Activated naive CD8-positive, alpha-beta T cell (primary cell): Measurements from ENCODE around the gene PIK3IP1.
"Not testable (repeated sequence)": the region's sequence is repeated elsewhere in the genome, so short reads cannot be mapped to it uniquely, and the experiment has no call there.

Experiments
- H3K27ac Mint-ChIP-seq: one replicate; pipeline ENCODE4 v1.8.0; 2021; ENCODE audit warnings: mixed read lengths
- H3K27me3 Mint-ChIP-seq: one replicate; pipeline ENCODE4 v1.8.0; 2021; ENCODE audit warnings: mixed read lengths
- H3K36me3 Mint-ChIP-seq: one replicate; pipeline ENCODE4 v1.8.0; 2021; ENCODE audit warnings: mixed read lengths
- H3K4me1 Mint-ChIP-seq: one replicate; pipeline ENCODE4 v1.8.0; 2021; ENCODE audit warnings: low read depth, mixed read lengths
- H3K4me3 Mint-ChIP-seq: one replicate; pipeline ENCODE4 v1.8.0; 2021; ENCODE audit warnings: mild to moderate bottlenecking, mixed read lengths
- H3K9me3 Mint-ChIP-seq: one replicate; pipeline ENCODE4 v1.8.0; 2021; ENCODE audit warnings: low read depth, mixed read lengths

Gene PIK3IP1

DNA sequence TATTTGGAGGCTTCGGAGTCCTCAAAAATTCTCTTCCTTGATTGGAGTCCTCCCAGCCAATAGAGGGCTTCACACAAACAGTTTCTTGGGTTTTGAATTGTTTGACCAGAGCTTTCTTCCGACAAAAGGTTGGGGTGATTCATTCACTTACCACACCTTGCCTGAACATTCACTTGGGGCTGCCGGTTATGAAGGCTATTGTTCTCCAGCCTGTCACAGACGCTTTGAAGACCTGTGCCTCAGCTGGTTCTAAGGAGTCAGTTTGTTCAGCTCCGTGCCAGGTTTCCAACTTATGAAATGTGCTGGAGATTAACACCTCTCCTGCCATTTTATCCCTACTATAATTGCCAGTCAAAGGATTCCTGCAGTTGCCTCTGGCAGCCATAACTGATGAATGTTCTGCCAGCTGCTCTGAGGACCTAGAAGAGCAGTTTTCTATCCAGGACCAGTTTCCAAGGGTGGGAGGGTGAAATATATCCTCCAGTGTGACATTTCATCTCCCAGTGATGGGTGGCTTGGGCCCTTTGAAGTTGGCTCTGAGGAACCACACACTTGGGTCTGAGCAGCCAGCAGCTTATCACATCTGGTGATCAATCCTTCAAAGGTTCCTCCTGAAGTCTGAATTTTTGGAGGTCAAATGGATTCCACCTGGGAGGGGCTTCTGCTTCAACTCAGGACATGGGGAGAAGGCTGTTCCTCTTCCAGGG, 48.8 kb downstream of the PIK3IP1 start:
- Mint-ChIP-seq H3K36me3 (peaks cover 2% of the 10 kb centered on the region), H3K27me3 (no peaks in the 10 kb centered on the region), H3K27ac (no peak overlapping the region), H3K4me3 (no peak overlapping the region), H3K4me1 (peaks cover 20% of the 10 kb centered on the region), H3K9me3 (no peaks in the 10 kb centered on the region)

DNA sequence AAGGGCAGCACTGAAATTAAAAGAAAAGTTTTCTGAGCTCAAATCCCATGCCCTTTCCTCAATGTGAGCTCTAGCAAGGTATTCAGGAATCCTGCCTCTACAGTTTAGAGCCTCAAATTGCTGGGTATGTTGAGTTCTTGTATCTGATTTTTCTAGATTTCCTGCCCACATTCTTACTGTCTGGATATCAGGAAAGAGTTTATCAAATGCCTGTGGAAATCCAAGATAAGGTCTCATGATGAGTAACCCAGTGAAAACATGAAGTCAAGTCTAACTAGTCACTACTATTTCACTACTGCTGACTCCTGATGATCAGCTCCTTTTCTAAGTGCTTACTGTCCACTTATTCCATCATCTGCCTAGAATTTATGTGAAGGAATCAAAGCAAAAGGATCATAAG, 50.4 kb downstream of the PIK3IP1 start:
- Mint-ChIP-seq H3K36me3 (peaks cover 2% of the 10 kb centered on the region), H3K27ac (no peak overlapping the region), H3K27me3 (no peaks in the 10 kb centered on the region), H3K4me1 (peaks cover 11% of the 10 kb centered on the region), H3K4me3 (no peak overlapping the region), H3K9me3 (no peaks in the 10 kb centered on the region)

DNA sequence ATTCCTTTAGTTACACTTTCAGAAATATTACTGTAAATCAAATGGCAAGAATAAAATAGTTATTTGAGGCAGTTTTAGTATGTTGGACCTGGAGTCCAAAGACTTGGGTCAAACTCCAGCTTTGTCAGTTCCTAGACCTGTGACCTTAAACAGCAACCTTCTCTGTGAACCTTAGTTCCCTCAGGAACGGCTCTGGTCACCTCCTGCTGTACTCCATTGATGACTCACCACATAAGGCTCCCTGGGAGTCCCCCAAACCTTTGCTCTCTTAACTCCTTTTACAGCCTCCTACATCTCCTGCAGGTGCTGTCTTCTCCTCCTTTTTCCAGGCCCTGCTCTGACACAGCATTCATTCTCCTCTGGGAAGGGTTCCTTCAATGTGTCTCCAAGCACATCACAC, 51.1 kb downstream of the PIK3IP1 start:
- Mint-ChIP-seq H3K4me1 (peaks cover 8% of the 10 kb centered on the region), H3K36me3 (peaks cover 2% of the 10 kb centered on the region), H3K27me3 (no peaks in the 10 kb centered on the region), H3K9me3 (no peaks in the 10 kb centered on the region), H3K4me3 (no peak overlapping the region), H3K27ac (no peak overlapping the region)

DNA sequence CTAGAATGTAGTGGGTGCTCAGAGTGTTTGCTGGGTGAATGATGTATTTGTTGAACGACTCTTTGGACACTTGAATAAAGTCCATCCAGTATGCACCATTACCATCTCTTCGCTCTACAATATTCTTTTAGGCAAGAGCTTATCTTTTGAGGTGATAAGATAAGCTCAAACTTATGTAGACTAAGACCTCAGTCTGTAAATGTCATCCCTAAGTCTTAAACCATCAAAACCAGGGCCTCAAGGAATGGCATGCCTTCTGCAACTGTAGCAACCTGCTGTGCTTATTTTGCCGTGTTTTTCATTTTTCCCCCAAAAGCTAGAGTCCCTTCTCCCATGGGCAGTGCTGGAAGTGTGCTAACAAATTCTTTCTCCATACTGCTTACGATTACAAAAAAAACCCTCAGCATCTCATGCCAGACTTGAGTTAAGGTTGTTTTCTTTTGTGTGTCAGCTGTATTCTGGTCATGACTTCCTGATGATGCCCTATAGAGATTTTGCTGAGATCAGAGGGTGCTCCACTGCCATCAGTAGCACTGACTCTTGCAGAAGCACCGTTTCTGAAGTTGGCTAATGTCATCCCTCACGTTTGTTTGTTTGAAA, 52.4 kb downstream of the PIK3IP1 start:
- no peaks in the 10 kb centered on the region for H3K27me3 Mint-ChIP-seq

DNA sequence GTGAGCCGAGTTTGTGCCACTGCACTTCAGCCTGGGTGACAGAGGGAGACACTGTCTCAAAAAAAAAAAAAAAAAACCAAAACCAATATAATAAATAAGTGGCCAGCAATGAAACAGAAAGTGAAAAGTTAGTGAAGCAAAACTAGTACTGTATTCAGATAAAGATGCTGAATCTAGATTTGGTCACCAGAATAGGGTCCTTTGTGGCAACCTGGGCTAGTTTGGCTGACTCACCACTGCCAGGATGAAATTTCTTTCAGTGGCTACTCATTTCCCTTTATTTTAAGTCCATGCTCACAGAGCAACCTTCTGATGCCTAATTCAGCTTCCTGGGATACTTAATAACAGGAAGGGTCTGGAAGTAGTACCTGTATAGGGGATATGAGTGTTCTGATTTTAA, 54.2 kb downstream of the PIK3IP1 start:
- Mint-ChIP-seq H3K36me3 (peaks cover 8% of the 10 kb centered on the region), H3K4me1 (peaks cover 7% of the 10 kb centered on the region), H3K27ac (no peak overlapping the region), H3K4me3 (no peak overlapping the region), H3K27me3 (no peaks in the 10 kb centered on the region), H3K9me3 (no peaks in the 10 kb centered on the region)

More for the DNA sequence above, 52.4 kb downstream of the PIK3IP1 start:
- Mint-ChIP-seq H3K36me3 (peaks cover 2% of the 10 kb centered on the region), H3K4me1 (peaks cover 8% of the 10 kb centered on the region), H3K27ac (no peak overlapping the region), H3K9me3 (no peaks in the 10 kb centered on the region), H3K4me3 (no peak overlapping the region)

DNA sequence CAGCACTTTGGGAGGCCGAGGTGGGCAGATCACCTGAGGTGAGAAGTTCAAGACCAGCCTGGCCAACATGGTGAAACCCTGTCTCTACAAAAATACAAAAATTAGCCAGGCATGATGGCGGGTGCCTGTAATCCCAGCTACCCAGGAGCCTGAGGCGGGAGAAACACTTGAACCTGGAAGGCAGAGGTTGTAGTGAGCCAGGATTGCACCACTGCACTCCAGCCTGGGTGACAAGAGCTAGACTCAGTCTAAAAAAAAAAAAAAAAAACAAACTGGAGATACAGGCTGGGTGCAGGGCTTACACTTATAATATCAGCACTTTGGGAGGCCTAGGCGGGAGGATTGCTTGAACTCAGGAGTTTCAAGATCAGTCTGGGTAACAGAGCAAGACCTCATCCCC, 56.2 kb downstream of the PIK3IP1 start:
- not testable (repeated sequence) for H3K9me3 Mint-ChIP-seq, H3K36me3 Mint-ChIP-seq, H3K27ac Mint-ChIP-seq, H3K27me3 Mint-ChIP-seq, H3K4me3 Mint-ChIP-seq
- peaks cover 14% of the 10 kb centered on the region for H3K4me1 Mint-ChIP-seq

DNA sequence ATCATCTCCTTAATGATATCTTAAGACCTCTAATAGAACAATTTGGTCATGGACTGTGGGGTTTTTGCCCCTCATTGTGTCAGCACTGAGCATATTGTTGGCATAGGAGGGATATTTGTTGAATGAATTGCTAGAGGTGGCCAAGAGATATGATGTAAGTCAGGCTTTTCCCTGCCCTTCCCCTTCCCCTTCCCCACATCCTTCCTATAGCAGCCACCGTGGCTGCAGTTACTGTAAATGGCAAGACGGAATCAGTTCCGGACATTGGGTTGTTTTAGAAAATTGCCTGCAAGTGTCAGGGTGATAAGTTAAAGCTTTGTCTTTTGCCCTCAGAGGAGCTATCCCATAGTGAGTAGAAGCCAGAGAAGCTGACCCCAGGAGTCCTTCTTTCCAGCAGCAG, 57.2 kb downstream of the PIK3IP1 start:
- Mint-ChIP-seq H3K36me3 (peaks cover 6% of the 10 kb centered on the region), H3K27me3 (no peaks in the 10 kb centered on the region), H3K27ac (no peak overlapping the region), H3K9me3 (no peaks in the 10 kb centered on the region), H3K4me1 (peaks cover 23% of the 10 kb centered on the region), H3K4me3 (no peak overlapping the region)

DNA sequence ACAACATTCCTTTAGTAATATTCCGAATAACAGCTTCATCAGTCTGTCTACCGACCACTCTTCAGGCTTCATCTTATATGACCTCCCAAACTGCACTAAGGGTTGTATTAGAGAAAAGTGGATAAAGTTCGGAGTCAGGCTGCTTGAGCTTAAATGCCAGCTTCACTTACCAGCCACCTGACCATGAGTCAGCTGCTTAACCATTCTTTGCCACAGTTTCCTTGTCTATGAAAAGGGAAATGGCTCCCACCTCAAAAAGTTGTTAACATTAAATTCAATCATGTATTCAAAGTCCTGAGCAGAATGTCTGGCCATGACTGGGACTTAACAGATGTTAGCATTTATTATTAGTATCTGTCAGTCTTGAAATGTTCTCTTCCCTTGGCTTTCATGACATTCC, 59.3 kb downstream of the PIK3IP1 start:
- H3K27ac Mint-ChIP-seq: no peak overlapping the region
- H3K36me3 Mint-ChIP-seq: peaks cover 6% of the 10 kb centered on the region
- no peak overlapping the region for H3K4me3 Mint-ChIP-seq
- H3K9me3 Mint-ChIP-seq: no peaks in the 10 kb centered on the region
- H3K4me1 Mint-ChIP-seq: peaks cover 37% of the 10 kb centered on the region
- no peaks in the 10 kb centered on the region for H3K27me3 Mint-ChIP-seq
